ENCODE measurements around the gene NHS. TPM values are rescaled to one million over a fixed set of nuclear protein-coding genes. Genes with fewer than 3 reads are reported as not detected.

NHS gene
- total RNA-seq, 3 donors from 2014 or later, result 8.5 to 11.2 (median 8.8) TPM

GRCh38 chrX:17744896-17745523 is 370.0 kb downstream of the NHS start:
- intact Hi-C loops (cut with DNase I; ENCODE audit: low total_unique reads), result no loop called here
- H3K27me3 ChIP-seq, result peaks cover 0 to 32% of the 10 kb centered on the region in 2 donors
- DNase-seq (ENCODE audit: low spot score in 2 of 2), result no peak
- no peaks in the 10 kb centered on the region for H3K4me1 ChIP-seq
- no peak overlapping the region for H3K4me3 ChIP-seq
- TF ChIP-seq CTCF (IDR thresholded peaks at IDR 0.05) (peak in 2 of 3 donors; percentile 10 to 22), POLR2AphosphoS5 (IDR thresholded peaks at IDR 0.05) (no peak), POLR2A (IDR thresholded peaks at IDR 0.05) (no peak)
- no peaks in the 10 kb centered on the region for H3K9me3 ChIP-seq
- H3K36me3 ChIP-seq, result no peaks in the 10 kb centered on the region
- H3K27ac ChIP-seq, result no peak overlapping the region

GRCh38 chrX:17747692-17748091 is 372.7 kb downstream of the NHS start:
- DNase-seq (ENCODE audit: low spot score in 2 of 2), result no peak
- H3K4me3 ChIP-seq, result no peak overlapping the region
- no peaks in the 10 kb centered on the region for H3K9me3 ChIP-seq
- H3K36me3 ChIP-seq, result no peaks in the 10 kb centered on the region
- no peak overlapping the region for H3K27ac ChIP-seq
- H3K4me1 ChIP-seq, result no peaks in the 10 kb centered on the region
- intact Hi-C loops (cut with DNase I; ENCODE audit: low total_unique reads), result no loop called here
- H3K27me3 ChIP-seq, result peaks cover 0 to 31% of the 10 kb centered on the region in 2 donors
- no peak for TF ChIP-seq POLR2A (IDR thresholded peaks at IDR 0.05)
- no peak for TF ChIP-seq CTCF (IDR thresholded peaks at IDR 0.05)
- TF ChIP-seq POLR2AphosphoS5 (IDR thresholded peaks at IDR 0.05), result no peak

- Histone ChIP-seq H3K4me3 (no peak overlapping the region), H3K27ac (no peak overlapping the region), H3K36me3 (no peaks in the 10 kb centered on the region), H3K9me3 (no peaks in the 10 kb centered on the region), H3K4me1 (no peaks in the 10 kb centered on the region), H3K27me3 (peaks cover 0 to 31% of the 10 kb centered on the region in 2 donors)
- DNase-seq (ENCODE audit: low spot score in 2 of 2), result no peak
- intact Hi-C loops (cut with DNase I; ENCODE audit: low total_unique reads), result no loop called here
- TF ChIP-seq POLR2A (IDR thresholded peaks at IDR 0.05), result no peak
- TF ChIP-seq CTCF (IDR thresholded peaks at IDR 0.05), result no peak
- no peak for TF ChIP-seq POLR2AphosphoS5 (IDR thresholded peaks at IDR 0.05)
Observed at GRCh38 chrX:17748684-17749083, 373.7 kb downstream of the NHS start.

- no peaks in the 10 kb centered on the region for H3K9me3 ChIP-seq
- no peak overlapping the region for H3K27ac ChIP-seq
- TF ChIP-seq CTCF (IDR thresholded peaks at IDR 0.05) (no peak), POLR2AphosphoS5 (IDR thresholded peaks at IDR 0.05) (no peak), POLR2A (IDR thresholded peaks at IDR 0.05) (no peak)
- no peaks in the 10 kb centered on the region for H3K36me3 ChIP-seq
- no peak for DNase-seq (ENCODE audit: low spot score in 2 of 2)
- peaks cover 0 to 33% of the 10 kb centered on the region in 2 donors for H3K27me3 ChIP-seq
- intact Hi-C loops (cut with DNase I; ENCODE audit: low total_unique reads), result no loop called here
- no peaks in the 10 kb centered on the region for H3K4me1 ChIP-seq
- no peak overlapping the region for H3K4me3 ChIP-seq
Observed at GRCh38 chrX:17750436-17750835, 375.4 kb downstream of the NHS start.

DNA sequence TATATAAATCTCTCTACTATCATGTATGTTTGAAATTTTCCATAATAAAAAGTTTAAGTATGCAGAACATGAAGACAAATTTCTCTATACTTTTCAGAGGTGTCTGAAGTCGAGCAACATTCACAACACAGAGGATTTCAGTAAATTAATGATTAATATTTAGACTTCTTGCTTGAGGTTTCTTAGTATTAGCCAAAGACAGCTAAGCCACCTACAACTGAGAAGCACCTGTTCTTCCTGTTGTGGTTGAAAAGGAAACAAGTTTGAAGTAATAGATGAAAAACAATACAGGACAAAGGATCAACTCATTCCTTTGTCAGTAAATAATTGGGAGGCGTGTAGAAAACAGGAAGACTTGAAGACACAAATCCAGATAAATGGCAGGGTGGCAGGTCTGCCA is 383.4 kb downstream of the NHS start:
- Histone ChIP-seq H3K27me3 (peaks cover 0 to 19% of the 10 kb centered on the region in 2 donors), H3K36me3 (no peaks in the 10 kb centered on the region), H3K4me3 (no peak overlapping the region), H3K9me3 (no peaks in the 10 kb centered on the region), H3K27ac (no peak overlapping the region), H3K4me1 (no peaks in the 10 kb centered on the region)
- intact Hi-C loops (cut with DNase I; ENCODE audit: low total_unique reads), result no loop called here
- TF ChIP-seq CTCF (IDR thresholded peaks at IDR 0.05) (no peak), POLR2AphosphoS5 (IDR thresholded peaks at IDR 0.05) (no peak), POLR2A (IDR thresholded peaks at IDR 0.05) (no peak)
- DNase-seq (ENCODE audit: low spot score in 2 of 2), result no peak
